CD4-positive, alpha-beta T cell treated with Interleukin-6 at 100 ng/mL for 8 hours (primary cell): ENCODE measurements around the gene CDH5.

ENCODE experiments used
- DNase-seq: peaks from one replicate; pipeline ENCODE4 v3.0.0-alpha.2; 2020; ENCODE audit warnings: mixed read lengths, low spot score

The CDH5 gene

GRCh38 chr16:66416939-66417700 is 50.6 kb downstream of the CDH5 start:
- no peak for DNase-seq

DNA sequence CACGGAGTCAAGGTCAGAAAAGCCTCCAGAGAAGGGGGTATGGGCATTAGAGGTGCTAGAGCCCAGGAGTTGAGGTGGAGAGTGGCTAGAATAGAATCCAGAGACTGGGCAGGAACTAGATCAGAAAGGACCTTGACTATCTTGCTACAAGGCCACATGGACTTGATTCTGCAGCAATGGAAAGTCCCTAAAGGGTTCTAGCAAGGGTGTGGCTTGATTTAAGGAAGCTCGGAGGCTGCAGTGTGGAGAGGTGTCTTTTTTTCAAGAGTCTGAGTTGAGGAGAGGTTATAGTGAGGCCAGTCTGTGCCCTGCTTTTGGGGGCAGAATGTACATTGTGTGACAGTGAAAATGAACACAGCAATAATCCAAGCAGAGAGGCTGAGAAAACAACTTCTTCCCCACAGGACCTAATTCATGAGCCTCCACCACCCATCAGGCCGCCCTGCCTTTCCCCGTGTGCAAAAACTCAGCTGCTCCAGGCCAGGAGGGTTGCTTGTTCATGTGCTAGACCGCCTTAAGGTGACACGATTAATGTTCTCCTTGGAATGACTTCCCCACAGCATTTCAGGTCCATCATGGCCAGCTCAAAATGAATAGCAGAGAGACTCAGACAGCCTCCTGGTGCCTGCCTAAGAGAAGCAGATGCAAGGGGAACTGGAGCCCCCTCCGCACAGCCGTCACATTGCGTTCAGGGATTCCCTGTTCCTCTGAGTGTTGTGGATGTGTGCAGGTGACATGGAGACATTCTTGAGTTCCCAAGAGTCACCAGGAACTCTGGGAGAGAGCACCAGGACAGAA is 51.9 kb downstream of the CDH5 start:
- DNase-seq, result no peak

- DNase-seq, result no peak
Measured at GRCh38 chr16:66419527-66419926, 53.0 kb downstream of the CDH5 start.

- no peak for DNase-seq
Measured at GRCh38 chr16:66420396-66420795, 53.9 kb downstream of the CDH5 start.

GRCh38 chr16:66421891-66422290 is 55.4 kb downstream of the CDH5 start:
- no peak for DNase-seq

DNA sequence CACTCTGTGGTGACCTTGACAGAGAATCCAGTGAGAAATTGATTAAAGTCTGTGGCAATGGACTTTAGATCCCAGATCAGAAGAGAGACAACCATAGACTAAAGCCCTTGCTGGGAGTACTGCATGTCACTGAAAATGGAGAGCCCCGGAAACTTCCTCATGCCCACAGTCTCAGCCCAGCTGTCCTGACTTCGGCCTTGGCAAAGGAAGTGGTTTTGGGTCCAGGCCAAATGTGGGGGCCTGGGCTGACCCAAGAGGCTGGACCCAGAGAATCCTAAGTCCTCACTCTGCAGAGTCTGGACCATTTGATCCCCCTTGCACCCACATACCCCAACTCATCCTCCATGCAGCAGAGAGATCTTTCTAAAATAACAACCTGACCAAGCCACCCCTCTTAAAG is 55.9 kb downstream of the CDH5 start:
- DNase-seq, result no peak

- DNase-seq, result no peak
Measured at GRCh38 chr16:66423177-66423576, 56.7 kb downstream of the CDH5 start.

GRCh38 chr16:66425651-66426050 is 59.2 kb downstream of the CDH5 start:
- no peak for DNase-seq

DNA sequence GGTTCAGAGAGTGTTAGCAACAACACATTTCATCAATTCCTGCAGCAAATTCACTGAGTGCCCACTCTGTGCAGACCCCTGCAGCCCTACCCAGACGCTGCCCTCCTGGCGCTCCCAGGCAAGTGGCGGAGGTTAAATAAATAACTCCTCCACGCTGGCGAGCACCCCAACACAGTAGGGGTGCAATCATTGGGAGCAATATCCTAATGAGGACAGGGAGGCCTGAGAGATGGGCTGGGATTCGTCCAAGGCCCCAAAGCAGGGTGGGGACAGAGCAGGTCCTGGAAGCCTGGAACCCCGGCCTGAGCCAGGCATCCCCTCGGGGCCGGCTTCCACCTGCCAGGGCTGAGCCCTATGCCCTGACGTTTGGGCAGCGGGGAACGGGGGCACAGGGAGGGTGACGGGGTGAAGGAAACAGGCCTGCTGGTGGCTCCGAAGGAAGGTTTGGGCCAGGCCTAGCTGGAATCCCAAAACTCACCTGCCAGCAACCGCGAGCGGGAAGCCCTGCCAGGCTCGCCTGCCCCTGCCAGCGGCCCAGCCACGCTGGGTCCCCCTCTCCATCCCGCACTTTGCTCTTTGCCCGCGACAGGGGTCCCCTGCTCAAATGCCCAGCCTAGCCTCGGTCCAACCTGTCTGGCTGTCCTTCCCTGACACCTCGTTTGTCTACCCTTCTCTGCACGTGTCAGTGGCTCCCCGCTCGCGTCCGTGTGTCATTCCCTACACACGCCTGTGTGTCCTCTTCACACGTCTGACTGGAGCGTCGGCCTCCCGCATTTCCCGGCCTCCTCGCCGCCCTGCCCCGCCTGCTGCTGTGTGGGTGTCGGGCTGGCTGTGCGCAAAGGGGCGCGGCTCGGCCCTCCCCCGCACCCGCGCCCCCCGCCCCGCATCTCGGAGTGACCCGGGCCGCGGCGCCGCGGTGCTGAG is 59.9 kb downstream of the CDH5 start:
- DNase-seq, result no peak

DNA sequence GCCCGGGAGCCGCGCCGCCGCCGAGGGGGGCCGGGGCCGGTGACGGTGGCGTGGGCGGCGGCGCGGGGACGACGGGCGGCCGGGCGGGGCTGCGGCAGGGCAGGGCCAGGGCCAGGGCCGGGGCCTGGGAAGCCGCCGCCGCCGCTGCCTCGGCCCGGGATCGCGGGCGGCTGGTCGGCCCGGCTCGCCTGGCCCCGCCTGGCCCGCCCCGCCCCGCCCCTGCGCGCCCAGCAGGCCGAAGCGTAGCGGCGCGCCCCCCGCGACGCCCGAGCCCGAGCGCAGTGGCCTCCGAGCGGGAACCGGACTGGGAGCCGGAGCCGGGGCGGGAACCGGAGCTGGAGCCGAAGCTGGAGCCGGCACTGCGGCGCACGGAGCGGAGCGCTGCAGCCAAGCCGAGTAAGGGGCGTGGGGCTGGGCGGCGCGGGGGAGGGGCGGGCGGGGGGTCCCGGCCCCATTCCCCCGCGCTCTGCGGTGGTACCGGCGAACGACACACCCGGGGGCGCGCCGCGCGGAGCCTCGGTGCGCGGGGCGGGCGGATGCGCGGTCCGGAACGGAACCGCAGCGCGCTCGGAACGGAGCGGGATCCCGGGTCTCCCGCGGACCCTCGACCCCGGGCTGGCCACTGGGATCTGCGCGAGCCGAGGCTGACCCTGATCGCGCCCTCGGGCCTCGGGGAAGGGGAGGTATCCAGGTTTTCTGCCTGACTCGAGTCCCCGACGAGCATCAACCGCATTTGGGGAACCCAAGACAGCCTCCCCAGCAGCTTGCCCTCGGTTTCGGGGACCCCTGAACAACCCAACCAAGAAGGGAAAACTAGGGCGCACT is 60.8 kb downstream of the CDH5 start, which contains the start of gene BEAN1:
TSS of gene BEAN1 (plus strand) at position 260 of the 825 bp plus-strand sequence. CDS start 10,382 bp downstream, outside the sequence.
- DNase-seq, result no peak

GRCh38 chr16:66427871-66428681 is 61.6 kb downstream of the CDH5 start:
- DNase-seq, result no peak

- DNase-seq, result no peak
Measured at GRCh38 chr16:66428682-66429251, 62.3 kb downstream of the CDH5 start.

GRCh38 chr16:66429290-66429962 is 62.9 kb downstream of the CDH5 start:
- DNase-seq, result no peak

GRCh38 chr16:66430214-66430613 is 63.7 kb downstream of the CDH5 start:
- DNase-seq, result no peak

GRCh38 chr16:66431760-66432159 is 65.3 kb downstream of the CDH5 start:
- no peak for DNase-seq

- no peak for DNase-seq
Measured at GRCh38 chr16:66432429-66432828, 65.9 kb downstream of the CDH5 start.

DNA sequence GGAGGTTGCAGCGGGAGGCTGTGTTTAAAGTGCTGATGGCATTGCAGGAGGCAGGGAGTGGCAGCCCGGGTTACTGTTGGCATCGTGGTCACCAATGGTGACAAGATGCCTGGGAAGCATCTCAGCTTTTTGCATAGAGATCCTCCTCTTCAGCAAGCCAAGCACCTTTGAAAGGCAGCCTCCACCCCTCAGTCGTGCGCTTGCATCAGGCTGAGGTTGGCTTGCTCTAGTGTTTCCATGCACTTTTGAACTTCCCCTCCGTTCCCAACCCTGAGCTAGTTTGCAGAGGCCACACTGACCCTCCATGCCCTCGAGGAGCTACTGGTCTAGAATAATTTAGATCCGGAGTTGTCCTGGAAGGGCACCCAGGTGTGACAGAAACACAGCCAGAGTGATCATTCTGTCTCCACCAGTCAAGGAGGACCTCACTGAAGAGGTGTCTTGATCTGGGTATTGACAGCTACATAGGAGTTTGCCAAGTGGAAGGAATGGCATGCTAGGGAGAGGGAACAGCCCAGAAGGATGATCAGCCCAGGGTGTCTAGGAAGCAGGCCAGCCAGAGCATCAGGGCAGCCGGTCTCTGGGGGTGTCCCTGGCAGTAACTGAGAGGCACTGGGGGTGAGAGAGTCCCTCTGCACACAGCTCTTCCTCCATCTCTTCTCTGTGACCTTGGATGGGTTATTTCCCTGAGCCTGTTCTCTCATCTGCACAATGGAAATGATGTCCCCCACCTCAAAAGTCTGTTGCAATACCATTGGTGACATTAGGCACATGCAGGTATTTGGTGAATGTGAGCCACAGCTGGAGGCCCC is 68.3 kb downstream of the CDH5 start:
- DNase-seq, result no peak

DNA sequence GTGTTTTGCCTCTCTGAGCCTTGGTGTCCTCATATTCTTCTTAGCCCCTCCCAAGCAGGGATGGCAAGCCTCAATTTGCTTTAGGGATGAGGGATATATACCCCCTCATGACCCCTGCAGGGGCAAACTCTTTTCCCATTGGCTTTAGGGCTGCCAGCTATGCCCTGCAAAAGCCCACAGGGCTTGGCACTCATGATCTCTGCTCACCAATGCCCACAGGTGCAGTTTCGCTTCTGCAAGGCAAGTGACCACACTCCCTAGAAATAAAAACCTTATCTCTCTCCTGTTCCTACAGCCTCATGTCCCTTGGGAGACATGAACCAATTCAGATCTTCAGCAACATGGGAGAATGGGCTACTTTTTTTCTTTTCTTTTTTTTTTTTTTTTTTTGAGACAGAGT is 69.4 kb downstream of the CDH5 start:
- DNase-seq, result no peak
